Globus pallidus (tissue), 1 donor: ENCODE results near the gene RLIM.
"Not testable (repeated sequence)": the region's sequence is repeated elsewhere in the genome, so short reads cannot be mapped to it uniquely, and the experiment has no call there.

Source experiments
- DNase-seq: peaks from one replicate; pipeline ENCODE4 v3.0.0-alpha.2; 2015; ENCODE audit warnings: low spot score

The RLIM gene

GRCh38 chrX:74614093-74614909 lies at the start of gene RLIM:
RLIM (minus strand) TSS chrX:74614624; CDS start chrX:74595977, 18,647 bp downstream.
- peak; percentile 95 for DNase-seq

GRCh38 chrX:74656079-74656745 lies 41.8 kb upstream of the RLIM start:
- DNase-seq: no peak

GRCh38 chrX:74654953-74655352 lies 40.5 kb upstream of the RLIM start:
- not testable (repeated sequence) for DNase-seq

GRCh38 chrX:74636749-74637314 lies 22.4 kb upstream of the RLIM start:
- DNase-seq: no peak

- peak; percentile 6 for DNase-seq
Observed at GRCh38 chrX:74613370-74614092, 893 bp downstream of the RLIM start.

GRCh38 chrX:74606799-74607198 lies 7.6 kb downstream of the RLIM start:
- no peak for DNase-seq

- no peak for DNase-seq
Observed at GRCh38 chrX:74606342-74606741, 8.1 kb downstream of the RLIM start.

- no peak for DNase-seq
Observed at GRCh38 chrX:74603040-74603439, 11.4 kb downstream of the RLIM start.

- DNase-seq: no peak
Observed at GRCh38 chrX:74602142-74602541, 12.3 kb downstream of the RLIM start.

GRCh38 chrX:74593593-74593992 lies 20.8 kb downstream of the RLIM start:
- DNase-seq: no peak

GRCh38 chrX:74585766-74586165 lies 28.7 kb downstream of the RLIM start:
- no peak for DNase-seq

- no peak for DNase-seq
Observed at GRCh38 chrX:74579597-74580198, 34.7 kb downstream of the RLIM start.

- no peak for DNase-seq
Observed at GRCh38 chrX:74578137-74578536, 36.3 kb downstream of the RLIM start.

GRCh38 chrX:74557378-74557777 lies 57.0 kb downstream of the RLIM start:
- DNase-seq: no peak

GRCh38 chrX:74551934-74552333 lies 62.5 kb downstream of the RLIM start:
- DNase-seq: no peak

- peak; percentile 70 for DNase-seq
Observed at GRCh38 chrX:74550295-74550802, 64.1 kb downstream of the RLIM start.

GRCh38 chrX:74546984-74547383 lies 67.4 kb downstream of the RLIM start:
- DNase-seq: no peak

GRCh38 chrX:74545880-74546523 lies 68.4 kb downstream of the RLIM start:
- no peak for DNase-seq

GRCh38 chrX:74540635-74541249 lies 73.7 kb downstream of the RLIM start:
- no peak for DNase-seq

GRCh38 chrX:74536832-74537371 lies 77.5 kb downstream of the RLIM start:
- DNase-seq: no peak
